ENCODE data around the gene PDE7B.

The PDE7B gene

GRCh38 chr6:135983718-135984343, 132.3 kb downstream of the PDE7B start:
- H3K9me3 ChIP-seq (ENCODE audit: control insufficient read depth, low read length) = no peaks in the 10 kb centered on the region
- no peaks in the 10 kb centered on the region for H3K4me1 ChIP-seq (ENCODE audit: control insufficient read depth, insufficient read depth, low read length)
- H3K9ac ChIP-seq (ENCODE audit: low read length) = no peak overlapping the region
- no peaks in the 10 kb centered on the region for H3K36me3 ChIP-seq (ENCODE audit: control insufficient read depth, insufficient read depth, low read length)
- no peaks in the 10 kb centered on the region for H3K27me3 ChIP-seq (ENCODE audit: control insufficient read depth, insufficient read depth, low read length)
- no peak overlapping the region for H3K4me3 ChIP-seq (ENCODE audit: low read length)

- H3K4me3 ChIP-seq (ENCODE audit: low read length) = no peak overlapping the region
- H3K9ac ChIP-seq (ENCODE audit: low read length) = no peak overlapping the region
- H3K36me3 ChIP-seq (ENCODE audit: control insufficient read depth, insufficient read depth, low read length) = no peaks in the 10 kb centered on the region
- H3K4me1 ChIP-seq (ENCODE audit: control insufficient read depth, insufficient read depth, low read length) = no peaks in the 10 kb centered on the region
- no peaks in the 10 kb centered on the region for H3K9me3 ChIP-seq (ENCODE audit: control insufficient read depth, low read length)
- H3K27me3 ChIP-seq (ENCODE audit: control insufficient read depth, insufficient read depth, low read length) = no peaks in the 10 kb centered on the region
Measured at GRCh38 chr6:135985471-135985870, 134.0 kb downstream of the PDE7B start.

- no peaks in the 10 kb centered on the region for H3K27me3 ChIP-seq (ENCODE audit: control insufficient read depth, insufficient read depth, low read length)
- H3K36me3 ChIP-seq (ENCODE audit: control insufficient read depth, insufficient read depth, low read length) = no peaks in the 10 kb centered on the region
- H3K9me3 ChIP-seq (ENCODE audit: control insufficient read depth, low read length) = no peaks in the 10 kb centered on the region
- no peak overlapping the region for H3K4me3 ChIP-seq (ENCODE audit: low read length)
- no peak overlapping the region for H3K9ac ChIP-seq (ENCODE audit: low read length)
- no peaks in the 10 kb centered on the region for H3K4me1 ChIP-seq (ENCODE audit: control insufficient read depth, insufficient read depth, low read length)
Measured at GRCh38 chr6:135987226-135987625, 135.7 kb downstream of the PDE7B start.

GRCh38 chr6:135990439-135990838, 138.9 kb downstream of the PDE7B start:
- no peaks in the 10 kb centered on the region for H3K36me3 ChIP-seq (ENCODE audit: control insufficient read depth, insufficient read depth, low read length)
- no peaks in the 10 kb centered on the region for H3K4me1 ChIP-seq (ENCODE audit: control insufficient read depth, insufficient read depth, low read length)
- no peaks in the 10 kb centered on the region for H3K9me3 ChIP-seq (ENCODE audit: control insufficient read depth, low read length)
- no peak overlapping the region for H3K9ac ChIP-seq (ENCODE audit: low read length)
- H3K4me3 ChIP-seq (ENCODE audit: low read length) = no peak overlapping the region
- no peaks in the 10 kb centered on the region for H3K27me3 ChIP-seq (ENCODE audit: control insufficient read depth, insufficient read depth, low read length)

GRCh38 chr6:135990855-135991464, 139.5 kb downstream of the PDE7B start:
- Histone ChIP-seq H3K4me3 (ENCODE audit: low read length) (no peak overlapping the region), H3K36me3 (ENCODE audit: control insufficient read depth, insufficient read depth, low read length) (no peaks in the 10 kb centered on the region), H3K27me3 (ENCODE audit: control insufficient read depth, insufficient read depth, low read length) (no peaks in the 10 kb centered on the region), H3K9ac (ENCODE audit: low read length) (no peak overlapping the region), H3K4me1 (ENCODE audit: control insufficient read depth, insufficient read depth, low read length) (no peaks in the 10 kb centered on the region), H3K9me3 (ENCODE audit: control insufficient read depth, low read length) (no peaks in the 10 kb centered on the region)

- Histone ChIP-seq H3K9ac (ENCODE audit: low read length) (no peak overlapping the region), H3K27me3 (ENCODE audit: control insufficient read depth, insufficient read depth, low read length) (no peaks in the 10 kb centered on the region), H3K4me1 (ENCODE audit: control insufficient read depth, insufficient read depth, low read length) (no peaks in the 10 kb centered on the region), H3K9me3 (ENCODE audit: control insufficient read depth, low read length) (no peaks in the 10 kb centered on the region), H3K4me3 (ENCODE audit: low read length) (no peak overlapping the region), H3K36me3 (ENCODE audit: control insufficient read depth, insufficient read depth, low read length) (no peaks in the 10 kb centered on the region)
Measured at GRCh38 chr6:135992739-135993138, 141.2 kb downstream of the PDE7B start.

GRCh38 chr6:135993361-135993760, 141.9 kb downstream of the PDE7B start:
- H3K36me3 ChIP-seq (ENCODE audit: control insufficient read depth, insufficient read depth, low read length) = no peaks in the 10 kb centered on the region
- H3K9me3 ChIP-seq (ENCODE audit: control insufficient read depth, low read length) = no peaks in the 10 kb centered on the region
- no peaks in the 10 kb centered on the region for H3K27me3 ChIP-seq (ENCODE audit: control insufficient read depth, insufficient read depth, low read length)
- H3K4me3 ChIP-seq (ENCODE audit: low read length) = no peak overlapping the region
- no peak overlapping the region for H3K9ac ChIP-seq (ENCODE audit: low read length)
- H3K4me1 ChIP-seq (ENCODE audit: control insufficient read depth, insufficient read depth, low read length) = no peaks in the 10 kb centered on the region

- H3K4me1 ChIP-seq (ENCODE audit: control insufficient read depth, insufficient read depth, low read length) = no peaks in the 10 kb centered on the region
- H3K27me3 ChIP-seq (ENCODE audit: control insufficient read depth, insufficient read depth, low read length) = no peaks in the 10 kb centered on the region
- H3K9ac ChIP-seq (ENCODE audit: low read length) = no peak overlapping the region
- no peak overlapping the region for H3K4me3 ChIP-seq (ENCODE audit: low read length)
- no peaks in the 10 kb centered on the region for H3K36me3 ChIP-seq (ENCODE audit: control insufficient read depth, insufficient read depth, low read length)
- no peaks in the 10 kb centered on the region for H3K9me3 ChIP-seq (ENCODE audit: control insufficient read depth, low read length)
Measured at GRCh38 chr6:135994857-135995544, 143.5 kb downstream of the PDE7B start.

- no peaks in the 10 kb centered on the region for H3K9me3 ChIP-seq (ENCODE audit: control insufficient read depth, low read length)
- no peaks in the 10 kb centered on the region for H3K4me1 ChIP-seq (ENCODE audit: control insufficient read depth, insufficient read depth, low read length)
- H3K4me3 ChIP-seq (ENCODE audit: low read length) = no peak overlapping the region
- no peaks in the 10 kb centered on the region for H3K36me3 ChIP-seq (ENCODE audit: control insufficient read depth, insufficient read depth, low read length)
- no peaks in the 10 kb centered on the region for H3K27me3 ChIP-seq (ENCODE audit: control insufficient read depth, insufficient read depth, low read length)
- no peak overlapping the region for H3K9ac ChIP-seq (ENCODE audit: low read length)
Measured at GRCh38 chr6:135995545-135995898, 144.0 kb downstream of the PDE7B start.

GRCh38 chr6:135996668-135997067, 145.2 kb downstream of the PDE7B start:
- Histone ChIP-seq H3K4me3 (ENCODE audit: low read length) (no peak overlapping the region), H3K9me3 (ENCODE audit: control insufficient read depth, low read length) (no peaks in the 10 kb centered on the region), H3K4me1 (ENCODE audit: control insufficient read depth, insufficient read depth, low read length) (no peaks in the 10 kb centered on the region), H3K36me3 (ENCODE audit: control insufficient read depth, insufficient read depth, low read length) (no peaks in the 10 kb centered on the region), H3K9ac (ENCODE audit: low read length) (no peak overlapping the region), H3K27me3 (ENCODE audit: control insufficient read depth, insufficient read depth, low read length) (no peaks in the 10 kb centered on the region)

- Histone ChIP-seq H3K9me3 (ENCODE audit: control insufficient read depth, low read length) (no peaks in the 10 kb centered on the region), H3K4me1 (ENCODE audit: control insufficient read depth, insufficient read depth, low read length) (no peaks in the 10 kb centered on the region), H3K36me3 (ENCODE audit: control insufficient read depth, insufficient read depth, low read length) (no peaks in the 10 kb centered on the region), H3K4me3 (ENCODE audit: low read length) (no peak overlapping the region), H3K27me3 (ENCODE audit: control insufficient read depth, insufficient read depth, low read length) (no peaks in the 10 kb centered on the region), H3K9ac (ENCODE audit: low read length) (no peak overlapping the region)
Measured at GRCh38 chr6:135999393-135999792, 147.9 kb downstream of the PDE7B start.

- H3K4me3 ChIP-seq (ENCODE audit: low read length) = no peak overlapping the region
- H3K27me3 ChIP-seq (ENCODE audit: control insufficient read depth, insufficient read depth, low read length) = no peaks in the 10 kb centered on the region
- no peaks in the 10 kb centered on the region for H3K9me3 ChIP-seq (ENCODE audit: control insufficient read depth, low read length)
- no peak overlapping the region for H3K9ac ChIP-seq (ENCODE audit: low read length)
- no peaks in the 10 kb centered on the region for H3K36me3 ChIP-seq (ENCODE audit: control insufficient read depth, insufficient read depth, low read length)
- H3K4me1 ChIP-seq (ENCODE audit: control insufficient read depth, insufficient read depth, low read length) = no peaks in the 10 kb centered on the region
Measured at GRCh38 chr6:136007345-136007744, 155.8 kb downstream of the PDE7B start.

All from mucosa of stomach (tissue), 1 donor.